ENCODE results near the gene KLK13.

KLK13 gene, protein sequence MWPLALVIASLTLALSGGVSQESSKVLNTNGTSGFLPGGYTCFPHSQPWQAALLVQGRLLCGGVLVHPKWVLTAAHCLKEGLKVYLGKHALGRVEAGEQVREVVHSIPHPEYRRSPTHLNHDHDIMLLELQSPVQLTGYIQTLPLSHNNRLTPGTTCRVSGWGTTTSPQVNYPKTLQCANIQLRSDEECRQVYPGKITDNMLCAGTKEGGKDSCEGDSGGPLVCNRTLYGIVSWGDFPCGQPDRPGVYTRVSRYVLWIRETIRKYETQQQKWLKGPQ

DNA sequence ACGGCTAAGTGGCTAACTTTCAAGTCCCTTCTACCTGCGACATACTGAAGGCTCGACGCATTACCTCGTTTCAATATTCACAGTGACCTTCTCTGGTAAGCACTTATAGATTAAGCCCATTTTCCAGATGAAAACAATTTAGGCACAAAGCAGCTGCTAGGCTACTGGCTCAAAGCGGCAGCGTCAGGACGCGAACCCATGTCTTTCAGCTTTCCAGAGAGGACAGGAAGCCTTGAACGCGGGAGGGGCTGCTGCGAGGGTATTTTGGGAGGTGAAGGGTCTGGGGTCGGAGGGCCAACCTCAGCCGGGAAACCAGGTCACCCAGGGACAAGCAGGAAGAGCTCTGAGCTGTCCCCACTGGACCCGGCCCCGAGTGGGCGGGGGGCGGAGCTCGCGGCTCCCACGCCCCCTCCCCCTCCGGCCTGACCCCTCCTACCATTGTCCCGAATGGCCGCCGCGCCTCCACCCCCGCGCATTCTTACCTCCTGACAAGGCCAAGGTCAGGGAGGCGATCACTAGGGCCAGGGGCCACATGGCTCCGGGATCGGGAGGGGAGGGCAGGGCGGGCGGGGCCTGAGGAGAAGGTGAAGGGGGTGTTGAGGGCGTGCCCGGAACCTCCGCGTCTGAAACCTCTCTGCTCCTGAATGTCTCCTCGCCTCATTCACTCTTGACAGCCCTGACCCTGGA is at the start of gene KLK13:
Gene KLK13 (minus strand): TSS at position 559 of the 687 bp plus-strand sequence. CDS start 25 bp downstream, at position 534.
- DNase-seq, result peak; percentile 1

DNA sequence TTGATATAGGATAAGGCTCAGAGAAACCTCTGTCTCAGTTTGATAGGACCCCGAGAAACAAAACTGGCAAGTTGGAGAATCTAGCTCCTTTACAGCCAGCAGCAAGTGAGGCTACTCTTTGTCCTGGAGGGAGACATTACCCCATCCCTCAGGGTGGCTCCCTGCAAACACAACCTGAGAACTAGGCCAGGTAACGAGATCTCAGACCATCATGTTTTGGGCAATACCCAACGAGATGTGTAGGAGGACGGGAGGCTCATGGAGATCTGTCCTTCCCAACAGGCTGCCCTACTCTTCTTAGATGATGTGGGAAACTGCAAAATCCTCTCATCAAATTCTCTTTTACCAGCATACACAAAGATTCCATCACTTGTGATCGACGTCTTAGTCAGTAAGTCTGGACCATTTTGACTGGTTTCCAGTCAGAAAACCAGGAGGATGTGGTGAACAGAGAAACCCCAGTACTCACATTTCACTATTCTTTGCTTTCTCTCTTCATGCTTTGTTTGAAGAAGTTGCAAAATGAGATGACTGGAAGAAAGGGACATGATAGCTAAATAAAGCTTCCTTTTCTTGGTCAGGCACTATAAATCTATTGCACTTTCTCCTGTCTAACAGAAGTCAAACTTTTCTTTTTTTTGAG is 49.3 kb upstream of the KLK13 start:
- DNase-seq, result no peak

DNA sequence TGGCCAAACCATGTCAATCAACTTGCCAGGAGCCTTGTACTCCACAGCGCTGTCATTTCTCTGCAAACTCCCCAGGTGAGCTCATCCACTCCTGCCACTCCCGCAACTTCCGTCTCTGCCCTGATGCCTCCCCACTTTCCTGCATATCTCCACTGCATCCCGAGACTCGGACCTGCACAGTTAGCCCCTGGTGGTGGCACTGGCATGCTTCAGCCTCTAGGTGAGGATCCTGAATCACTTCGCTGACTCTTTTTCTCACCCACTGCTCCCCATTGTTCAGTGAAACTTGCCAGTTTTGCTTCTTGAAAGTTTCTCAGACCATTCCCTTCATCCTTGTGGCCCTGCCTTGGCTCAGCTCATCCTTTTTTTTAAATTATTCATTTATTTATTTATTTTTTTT is 46.7 kb upstream of the KLK13 start:
- DNase-seq, result no peak

DNA sequence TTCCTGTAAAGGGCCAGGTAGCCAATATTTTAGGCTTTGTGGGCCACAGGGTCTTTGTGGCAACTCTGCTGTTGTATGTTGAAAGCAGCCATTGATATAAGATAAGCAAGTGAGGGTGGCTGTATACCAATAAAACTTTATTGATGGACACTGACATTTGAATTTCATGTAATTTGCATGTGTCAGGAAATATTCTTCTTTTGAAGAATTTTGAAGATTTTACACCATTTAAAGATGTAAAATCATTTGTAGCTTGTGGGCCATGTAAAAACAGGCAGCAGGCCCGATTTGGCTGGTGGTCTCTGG is 45.7 kb upstream of the KLK13 start:
- DNase-seq, result no peak

DNA sequence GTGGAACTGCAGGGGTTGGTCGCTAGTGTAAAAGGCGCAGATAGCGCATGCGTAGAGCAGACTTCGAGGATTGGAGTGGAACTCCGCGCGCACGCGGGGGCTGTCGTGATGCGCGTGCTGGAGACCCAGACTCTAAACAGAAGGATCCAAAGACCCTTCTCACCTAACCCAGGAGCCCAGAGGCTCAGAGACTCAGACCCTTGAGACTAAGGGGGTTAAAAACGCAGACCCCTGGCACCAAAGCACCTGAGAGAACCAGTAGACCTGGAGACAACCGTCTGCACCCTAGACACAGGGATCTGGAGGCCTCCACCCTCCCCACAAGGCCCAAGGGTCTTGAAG is 43.9 kb upstream of the KLK13 start:
- DNase-seq, result peak; percentile 92

DNA sequence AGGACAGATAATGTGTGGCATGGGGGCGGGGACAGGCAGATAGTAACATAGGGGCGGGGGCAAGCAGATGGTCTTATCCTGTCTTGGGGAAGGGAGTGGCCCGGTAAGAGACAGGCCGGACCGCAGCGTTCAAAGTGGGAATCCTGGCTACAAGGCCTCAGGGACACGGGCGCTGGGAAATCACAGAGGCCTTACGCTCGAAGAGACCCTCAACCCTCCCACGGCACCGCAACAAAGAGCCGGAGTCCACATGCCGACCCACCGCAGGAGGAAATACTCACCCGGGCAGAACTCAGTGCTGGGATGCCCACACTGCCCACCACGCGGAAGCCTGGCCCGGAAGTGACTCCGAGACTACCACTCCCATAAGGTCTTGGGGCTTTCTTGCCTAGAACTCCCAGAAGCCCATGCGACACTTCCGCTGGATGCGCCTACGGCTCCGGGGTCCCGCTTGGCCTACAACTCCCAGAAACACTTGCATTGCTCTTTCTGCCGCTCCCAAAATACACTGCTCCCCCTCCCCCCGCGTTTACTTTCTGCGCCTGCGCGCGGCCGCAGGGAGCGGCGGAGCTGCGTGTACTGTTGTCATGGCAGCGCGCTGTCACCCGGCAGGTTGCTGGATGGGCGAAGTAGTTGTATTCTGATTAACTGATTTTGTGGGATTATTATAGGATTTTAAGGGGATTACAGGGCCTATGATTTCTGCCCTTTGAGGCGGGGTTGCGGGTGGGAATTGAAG is 43.3 kb upstream of the KLK13 start, which contains the start of gene CTU1:
Gene CTU1 (minus strand): TSS at position 344 of the 739 bp plus-strand sequence. CDS start 3,840 bp downstream, outside the sequence.
- peak; percentile 99 for DNase-seq

DNA sequence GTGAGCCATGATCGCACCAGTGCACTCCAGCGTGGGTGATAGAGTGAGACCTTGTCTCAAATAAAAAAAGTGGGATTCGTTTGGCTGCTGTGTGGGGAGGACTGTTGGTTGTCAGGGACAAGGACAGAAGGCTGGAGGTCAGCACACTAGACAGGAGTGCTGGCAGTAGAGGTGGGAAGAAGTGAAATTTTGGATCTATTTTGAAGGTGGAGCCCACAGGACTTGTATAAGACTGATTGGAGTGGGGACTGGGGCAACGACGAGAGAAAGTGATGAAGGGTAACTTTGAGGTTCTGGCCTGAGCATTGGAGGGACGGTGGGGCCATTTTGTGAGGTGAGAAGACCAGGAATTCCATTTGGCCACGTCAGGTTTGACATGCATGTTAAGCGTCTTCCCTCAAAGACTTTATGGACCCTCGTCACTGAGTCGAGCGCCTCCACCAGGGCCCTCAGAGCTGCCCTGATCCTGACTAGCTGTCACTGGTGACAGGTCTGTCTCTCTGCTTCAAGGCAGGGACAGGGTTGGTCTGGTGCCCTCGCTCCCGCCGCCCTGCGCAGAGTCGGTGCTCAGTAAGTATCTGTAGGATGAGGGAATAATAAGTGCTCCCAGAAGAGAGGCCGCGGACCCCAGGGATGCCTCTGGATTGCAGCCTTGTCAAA is 42.6 kb upstream of the KLK13 start:
- no peak for DNase-seq

DNA sequence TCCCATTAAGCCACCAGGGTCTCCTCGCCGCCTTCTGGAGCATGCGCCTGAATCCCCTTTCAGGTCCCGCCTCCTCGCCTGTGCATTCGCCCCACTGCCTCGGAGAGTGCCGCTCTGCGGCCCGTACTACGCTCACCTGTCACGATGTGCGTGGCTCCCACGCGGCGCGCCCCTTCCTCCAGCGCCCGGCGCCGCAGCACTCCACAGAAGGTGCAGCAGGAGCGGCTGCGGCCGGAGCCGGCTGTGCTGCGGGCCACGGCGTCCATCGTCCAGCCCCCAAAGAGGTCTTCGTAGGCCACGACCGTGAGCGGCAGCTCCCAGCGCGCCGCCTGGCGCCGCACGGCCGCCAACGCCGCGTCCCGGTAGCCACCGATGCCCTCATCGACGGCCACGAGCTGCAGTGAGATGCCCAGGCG is 39.0 kb upstream of the KLK13 start:
- no peak for DNase-seq

DNA sequence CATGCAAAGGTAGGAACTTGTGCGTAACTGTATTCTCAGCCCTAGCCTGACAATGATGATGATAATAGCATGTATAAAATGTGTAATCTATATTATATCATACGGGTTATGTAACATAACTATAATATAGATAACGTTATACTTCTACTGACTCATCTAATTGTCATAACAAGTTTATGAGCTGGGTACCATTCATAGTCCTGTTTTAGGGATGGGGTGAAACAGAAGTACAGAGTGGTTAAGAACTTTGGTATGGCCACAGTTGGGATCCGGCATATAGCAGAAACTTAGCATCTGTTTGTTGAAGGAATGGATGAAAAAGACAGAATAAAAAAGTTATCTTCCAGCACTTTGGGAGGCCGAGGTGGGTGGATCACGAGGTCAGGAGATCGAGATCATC is 38.1 kb upstream of the KLK13 start:
- DNase-seq, result no peak

DNA sequence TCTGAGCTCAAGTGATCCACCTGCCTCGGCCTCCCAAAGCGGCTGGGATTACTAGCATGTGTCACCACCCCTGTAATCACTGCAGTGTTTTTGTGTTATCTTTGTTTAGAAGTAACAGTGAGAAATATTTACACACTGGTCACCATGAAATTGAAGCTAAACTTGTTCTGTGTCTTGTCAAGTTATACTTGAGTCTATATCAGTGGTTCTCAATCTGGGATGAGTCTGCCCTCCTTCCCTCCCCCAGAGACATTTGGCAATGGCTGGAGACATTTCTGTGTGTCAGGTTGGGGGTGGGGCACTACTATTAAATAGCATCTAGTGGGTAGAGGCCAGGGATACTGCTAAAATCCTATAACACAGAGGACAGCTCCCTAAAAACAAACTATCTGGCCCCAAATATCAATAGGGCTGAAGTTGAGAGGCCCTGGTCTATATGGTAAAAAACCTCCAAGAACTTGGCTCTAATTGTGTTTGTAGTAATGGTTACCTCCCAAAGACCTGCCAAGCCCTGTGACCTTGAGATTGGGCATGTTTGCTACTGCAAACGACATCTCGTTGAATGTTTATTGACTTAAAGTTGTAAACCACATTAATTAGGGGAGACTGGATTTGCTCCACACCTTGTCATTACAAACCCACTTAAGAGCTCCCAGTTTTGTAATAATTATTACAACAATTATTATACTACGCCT is 36.4 kb upstream of the KLK13 start:
- no peak for DNase-seq

DNA sequence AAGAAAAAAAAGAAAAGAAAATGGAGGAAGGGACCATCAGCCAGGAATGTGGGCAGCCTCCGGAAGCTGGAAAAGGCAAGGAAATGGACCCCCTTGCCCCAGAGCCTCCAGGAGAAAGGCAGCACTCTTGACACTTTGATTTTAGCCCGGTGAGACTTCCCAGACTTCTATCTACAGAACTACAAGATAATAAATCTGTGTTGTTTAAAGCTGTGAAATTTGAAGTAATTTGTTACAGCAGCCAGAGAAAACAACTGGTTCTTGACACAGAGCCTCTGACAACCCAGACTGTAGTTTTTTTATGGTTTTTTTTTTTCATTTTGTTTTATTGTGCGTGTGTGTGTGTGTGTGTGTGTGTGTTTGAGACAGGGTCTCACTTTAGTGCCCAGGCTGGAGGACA is 35.7 kb upstream of the KLK13 start:
- no peak for DNase-seq

DNA sequence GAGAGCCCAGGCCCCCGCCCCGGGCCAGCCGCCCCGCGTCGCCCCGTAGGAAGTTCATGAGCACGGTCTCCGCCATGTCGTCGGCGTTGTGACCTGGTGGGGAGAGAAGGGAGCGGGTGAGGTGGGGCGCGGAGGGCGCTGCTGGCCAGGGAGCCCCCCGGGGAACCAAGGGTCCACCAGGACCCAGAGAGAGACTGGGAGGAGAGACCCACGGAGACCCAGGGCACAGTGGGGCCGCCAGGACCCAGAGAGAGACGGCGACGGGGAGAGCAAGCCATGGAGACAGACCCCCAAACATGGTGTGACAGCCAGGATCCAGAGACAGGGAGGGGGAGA is 34.1 kb upstream of the KLK13 start:
- no peak for DNase-seq

DNA sequence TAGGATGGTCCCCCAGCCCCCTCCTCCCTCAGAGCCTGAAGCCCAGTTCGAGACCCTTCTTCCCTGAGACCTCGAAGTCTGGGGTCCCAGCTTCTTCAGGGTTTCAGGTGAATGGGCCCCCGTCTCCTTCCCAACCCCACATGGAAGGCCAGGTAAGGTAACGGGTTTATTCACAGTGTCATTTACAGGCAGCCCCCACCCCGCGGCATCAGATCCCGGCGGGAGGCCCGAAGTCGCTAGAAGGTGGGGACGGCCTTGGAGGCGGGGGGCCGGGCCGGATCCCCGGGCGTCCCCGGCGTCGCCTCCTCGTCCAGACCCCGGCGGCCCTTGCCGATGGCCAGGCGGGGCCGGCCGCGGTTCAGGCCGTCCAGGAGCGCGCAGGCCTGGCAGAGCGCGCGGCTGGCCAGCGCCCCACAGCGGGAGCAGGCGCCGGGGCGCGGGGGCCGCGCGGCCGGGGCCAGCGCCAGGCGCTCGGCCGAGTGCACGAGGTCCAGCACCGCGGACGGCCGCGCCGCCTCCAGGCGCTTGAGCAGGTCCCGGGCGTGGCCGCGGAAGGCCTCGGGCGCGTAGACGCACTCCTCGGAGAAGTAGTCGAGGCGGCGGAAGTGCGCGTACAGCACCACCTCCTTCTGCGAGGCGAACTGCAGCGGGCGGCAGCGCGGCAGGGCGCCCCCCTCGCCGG is 33.6 kb upstream of the KLK13 start:
- no peak for DNase-seq

DNA sequence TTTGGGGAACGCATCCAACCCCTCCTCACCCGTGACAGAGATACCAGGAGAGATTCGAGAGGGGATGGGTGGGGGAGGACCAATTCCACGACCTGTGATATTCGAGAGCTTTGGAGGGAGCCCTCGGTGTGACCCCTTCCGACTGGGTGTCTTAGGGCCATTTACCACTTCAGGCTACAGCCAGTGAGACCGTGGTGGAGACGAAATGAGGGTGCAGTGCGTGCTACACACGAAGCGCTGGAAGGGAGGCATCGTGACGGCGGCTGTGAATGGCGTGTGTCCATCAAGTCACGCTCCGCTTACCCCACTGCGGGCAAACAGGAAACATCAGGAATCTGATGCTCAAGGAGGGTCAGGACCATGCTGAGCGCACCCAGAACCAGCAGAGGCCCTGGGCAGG is 32.9 kb upstream of the KLK13 start:
- DNase-seq, result no peak

DNA sequence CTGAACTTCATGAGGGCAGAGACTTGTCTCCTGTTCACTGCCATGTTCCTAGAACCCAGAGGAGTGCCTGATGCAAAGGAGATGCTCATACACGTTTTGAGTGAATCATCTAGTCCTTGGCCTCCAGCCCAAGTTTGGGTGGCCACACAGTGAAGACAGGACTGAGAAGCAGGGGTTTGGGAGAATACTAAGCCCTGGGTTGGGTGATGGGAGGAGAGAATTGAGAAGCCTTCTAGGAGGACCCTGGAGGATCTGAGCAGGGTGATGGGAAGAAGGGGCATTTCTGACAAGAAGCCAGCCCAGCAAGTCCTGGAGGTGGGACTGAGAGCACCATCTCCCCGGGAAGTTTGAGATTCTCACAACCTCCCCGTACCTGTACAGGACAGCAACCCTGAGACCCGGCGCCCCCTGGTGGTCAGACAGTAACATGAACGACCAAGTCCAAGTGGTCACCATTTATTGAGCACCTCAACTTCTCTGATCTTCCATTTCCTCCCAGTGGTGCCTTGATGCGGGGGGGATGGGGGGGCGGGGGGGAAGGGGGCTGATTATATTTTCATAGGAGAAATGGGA is 32.4 kb upstream of the KLK13 start:
- DNase-seq, result peak; percentile 56

DNA sequence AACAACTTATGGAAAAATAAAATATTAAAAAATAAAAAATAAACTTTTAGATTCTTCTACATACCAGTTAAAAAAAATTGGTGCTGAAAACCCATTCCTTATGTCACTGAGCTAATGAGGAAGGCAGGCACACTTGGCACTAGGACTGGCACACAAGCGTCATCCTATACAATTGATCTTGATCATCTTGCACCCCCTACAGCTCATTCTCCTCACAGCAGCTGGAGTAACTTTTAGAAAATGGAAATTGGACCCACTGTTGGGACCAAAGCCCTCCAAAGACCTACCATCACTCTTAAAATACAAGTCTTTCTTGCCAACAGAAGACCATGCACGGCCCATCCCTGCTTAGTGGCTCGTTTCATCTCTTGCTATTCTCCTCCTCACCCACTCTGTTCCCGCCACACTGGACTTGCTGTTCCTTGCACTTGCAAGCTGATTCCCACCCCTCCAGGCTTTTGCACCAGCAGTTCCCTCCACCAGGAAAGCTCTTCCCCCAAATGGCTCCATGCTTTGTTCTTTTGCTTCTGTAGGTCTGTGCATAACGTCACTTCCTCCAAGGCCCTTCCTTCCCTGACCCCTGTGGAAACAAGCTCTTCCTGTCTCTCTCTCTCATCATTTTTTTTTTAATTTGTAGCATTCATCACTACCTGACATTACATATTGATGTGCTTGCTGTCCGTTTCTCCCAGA is 31.7 kb upstream of the KLK13 start:
- no peak for DNase-seq

DNA sequence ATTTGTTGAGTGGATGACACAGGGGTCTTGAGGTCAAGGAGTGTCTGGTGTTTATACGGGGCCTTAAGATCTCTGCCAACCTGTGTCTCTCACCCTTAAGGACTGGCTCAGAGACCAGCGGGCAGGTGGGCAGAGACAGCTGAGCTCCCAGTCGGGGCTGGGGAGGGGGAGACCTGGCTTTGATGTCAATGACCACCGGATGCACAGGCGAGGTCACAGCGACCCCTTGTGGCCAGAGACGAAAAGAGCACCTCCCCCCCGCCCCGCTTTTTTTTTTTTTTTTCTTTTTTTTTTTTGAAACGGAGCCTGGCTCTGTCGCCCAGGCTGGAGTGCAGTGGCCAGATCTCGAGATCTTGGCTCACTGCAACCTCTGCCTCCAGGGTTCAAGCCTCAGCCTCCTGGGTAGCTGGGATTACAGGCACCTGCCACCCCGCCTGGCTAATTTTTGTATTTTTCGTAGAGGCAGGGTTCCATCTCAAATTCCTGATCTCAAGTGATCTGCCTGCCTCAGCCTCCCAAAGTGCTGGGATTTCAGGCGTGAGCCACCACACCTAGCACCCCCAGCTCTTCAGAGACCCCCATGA is 29.9 kb upstream of the KLK13 start:
- no peak for DNase-seq

DNA sequence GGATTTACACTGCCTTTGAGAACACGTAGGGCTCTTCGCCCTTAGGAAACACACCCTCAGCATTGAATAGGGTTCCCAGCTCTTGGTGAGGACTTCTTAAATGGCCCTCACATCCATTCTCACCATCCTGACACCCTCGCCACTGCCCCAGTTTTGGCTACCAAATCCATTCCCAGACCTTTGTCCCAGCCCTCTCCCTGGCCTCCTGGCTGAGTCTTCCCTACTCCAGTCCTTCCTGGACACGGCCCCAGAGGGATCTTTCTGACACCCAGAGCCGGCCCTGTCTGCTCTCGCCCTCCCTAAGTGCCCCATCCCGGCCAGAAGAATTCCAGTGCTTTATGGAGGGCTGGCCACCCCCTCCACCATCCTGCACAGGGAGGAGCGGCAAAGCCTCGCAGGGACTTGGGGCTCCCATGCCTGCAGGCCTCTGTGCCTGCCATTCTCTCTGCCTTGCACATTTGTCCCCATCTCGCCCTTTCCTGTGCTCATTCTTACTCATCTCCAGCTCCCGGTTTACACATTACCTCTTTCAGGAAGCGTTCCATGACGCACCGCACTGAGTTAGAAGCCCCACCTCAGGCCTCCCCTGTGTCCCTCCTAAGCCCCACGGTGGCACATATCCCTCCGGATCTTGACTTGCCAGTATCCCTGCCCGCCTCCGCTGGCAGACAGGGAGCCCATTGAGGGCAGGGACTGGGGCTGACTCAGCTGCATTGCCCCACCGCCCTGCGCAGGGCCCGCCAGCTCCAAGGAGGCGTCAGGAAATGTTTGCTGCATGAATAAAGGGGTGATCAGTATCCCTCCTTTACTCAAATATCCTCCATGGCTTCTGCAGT is 28.8 kb upstream of the KLK13 start:
- DNase-seq, result no peak

DNA sequence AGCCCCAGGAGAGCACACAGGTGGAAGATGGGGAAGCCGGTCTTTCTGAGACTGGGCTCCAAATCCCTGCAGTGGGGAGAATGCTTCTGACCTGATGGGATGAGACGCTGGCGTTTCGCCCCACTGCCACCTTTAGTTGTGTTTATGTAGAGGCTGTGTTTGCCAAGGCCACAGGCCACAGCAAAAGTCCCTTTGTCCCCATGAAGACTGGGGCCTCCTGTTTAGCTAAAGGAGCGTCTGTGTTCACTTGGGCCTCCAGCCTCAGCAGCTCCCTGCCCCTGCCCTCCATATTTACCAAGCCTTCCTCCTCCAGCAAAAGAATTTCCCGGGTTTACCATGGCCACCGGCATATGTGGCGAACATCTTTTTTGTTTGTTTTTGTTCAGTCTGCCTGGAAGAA is 28.2 kb upstream of the KLK13 start:
- no peak for DNase-seq
